Astrocyte (in vitro differentiated cells and primary cell): ENCODE results near the gene TRPM2. TPM values are rescaled to one million over a fixed set of nuclear protein-coding genes. Genes with fewer than 3 reads are reported as not detected.

Experiments used
- DNase-seq: peaks from one replicate; pipeline ENCODE4 v3.0.0-alpha.2; 2010; ENCODE audit warnings: low read depth
- FAIRE-seq: peaks from 2 replicates; lab custom pipeline; 2011; peaks lifted over from hg19 to GRCh38; lab: Jason Lieb, UNC
- H2AFZ ChIP-seq: 2 replicates; pipeline ENCODE4 v1.6.0; 2012; ENCODE audit warnings: low read depth, low read length, inconsistent platforms
- H3K27ac ChIP-seq: 2 replicates; pipeline ENCODE4 v1.5.1; 2011; ENCODE audit warnings: low read depth, low read length, inconsistent platforms
- H3K27me3 ChIP-seq: 2 replicates; pipeline ENCODE4 v1.6.0; 2011; ENCODE audit warnings: low read length, inconsistent platforms; ENCODE audit not compliant: insufficient read depth
- H3K36me3 ChIP-seq: 2 replicates; pipeline ENCODE4 v1.5.1; 2011; ENCODE audit warnings: low read length, inconsistent platforms; ENCODE audit not compliant: insufficient read depth
- H3K4me1 ChIP-seq: 2 replicates; pipeline ENCODE4 v1.5.1; 2011; ENCODE audit warnings: low read length, inconsistent platforms; ENCODE audit not compliant: insufficient read depth
- H3K4me2 ChIP-seq: 2 replicates; pipeline ENCODE4 v1.6.0; 2012; ENCODE audit warnings: low read length, inconsistent platforms
- H3K4me3 ChIP-seq: 2 replicates; pipeline ENCODE4 v1.5.1; 2011; ENCODE audit warnings: low read depth, mild to moderate bottlenecking, low read length, inconsistent platforms; ENCODE audit not compliant: insufficient read depth
- H3K79me2 ChIP-seq: 2 replicates; pipeline ENCODE4 v1.6.0; 2012; ENCODE audit warnings: mild to moderate bottlenecking, low read length, inconsistent platforms; ENCODE audit not compliant: insufficient read depth
- H3K9ac ChIP-seq: 2 replicates; pipeline ENCODE4 v1.6.0; 2012; ENCODE audit warnings: mild to moderate bottlenecking, low read length, inconsistent platforms
- H3K9me3 ChIP-seq: 2 replicates; pipeline ENCODE4 v1.5.1; 2012; ENCODE audit warnings: low read depth, mild to moderate bottlenecking, low read length, inconsistent platforms; ENCODE audit not compliant: insufficient read depth
- H4K20me1 ChIP-seq: 2 replicates; pipeline ENCODE4 v1.6.0; 2012; ENCODE audit warnings: low read length, inconsistent platforms; ENCODE audit not compliant: insufficient read depth
- H3K27ac Mint-ChIP-seq: one replicate; pipeline ENCODE4 v1.8.0; 2021; ENCODE audit warnings: mild to moderate bottlenecking, mixed read lengths; ENCODE audit not compliant: unreplicated experiment
- H3K27me3 Mint-ChIP-seq: one replicate; pipeline ENCODE4 v1.8.0; 2021; ENCODE audit warnings: low read depth, mixed read lengths; ENCODE audit not compliant: unreplicated experiment
- H3K36me3 Mint-ChIP-seq: one replicate; pipeline ENCODE4 v1.8.0; 2021; ENCODE audit warnings: low read depth, mixed read lengths; ENCODE audit not compliant: unreplicated experiment
- H3K4me1 Mint-ChIP-seq: one replicate; pipeline ENCODE4 v1.8.0; 2021; ENCODE audit warnings: low read depth, mixed read lengths; ENCODE audit not compliant: unreplicated experiment
- H3K4me3 Mint-ChIP-seq: one replicate; pipeline ENCODE4 v1.8.0; 2021; ENCODE audit warnings: mild to moderate bottlenecking, moderate library complexity, mixed read lengths; ENCODE audit not compliant: unreplicated experiment
- H3K9me3 Mint-ChIP-seq: one replicate; pipeline ENCODE4 v1.8.0; 2021; ENCODE audit warnings: mild to moderate bottlenecking, mixed read lengths; ENCODE audit not compliant: unreplicated experiment
- EZH2 ChIP-seq: IDR thresholded peaks from 2 replicates; pipeline ENCODE4 v1.6.1; 2012; ENCODE audit warnings: mild to moderate bottlenecking, low read length, inconsistent platforms; ENCODE audit not compliant: insufficient read depth
- total RNA-seq: library from RNA; stranded (reverse); gene quantifications from 2 replicates; pipeline ENCODE4 v1.2.1, GENCODE V29; 2021
- TF ChIP-seq, protein P1 (sequence below): IDR thresholded peaks from 2 replicates; pipeline ENCODE4 v1.5.1; 2011; ENCODE audit warnings: low read depth, mild to moderate bottlenecking, inconsistent platforms, low read length, moderate library complexity; ENCODE audit not compliant: insufficient read depth

Gene TRPM2
- total RNA-seq, 1 donor from 2014 or later: 0.79 TPM

GRCh38 chr21:44458971-44459711 lies 105.7 kb downstream of the TRPM2 start:
- DNase-seq: no peak
- H3K27ac Mint-ChIP-seq: no peak overlapping the region
- no peak overlapping the region for H2AFZ ChIP-seq
- no peaks in the 10 kb centered on the region for H3K36me3 ChIP-seq
- peaks cover 10% of the 10 kb centered on the region for H3K27me3 Mint-ChIP-seq
- H3K9me3 ChIP-seq: no peaks in the 10 kb centered on the region
- no peak overlapping the region for H3K4me3 ChIP-seq
- H3K79me2 ChIP-seq: no peaks in the 10 kb centered on the region
- no peak for FAIRE-seq
- no peaks in the 10 kb centered on the region for H3K4me1 Mint-ChIP-seq
- no peak for TF ChIP-seq EZH2
- TF ChIP-seq, protein P1, sequence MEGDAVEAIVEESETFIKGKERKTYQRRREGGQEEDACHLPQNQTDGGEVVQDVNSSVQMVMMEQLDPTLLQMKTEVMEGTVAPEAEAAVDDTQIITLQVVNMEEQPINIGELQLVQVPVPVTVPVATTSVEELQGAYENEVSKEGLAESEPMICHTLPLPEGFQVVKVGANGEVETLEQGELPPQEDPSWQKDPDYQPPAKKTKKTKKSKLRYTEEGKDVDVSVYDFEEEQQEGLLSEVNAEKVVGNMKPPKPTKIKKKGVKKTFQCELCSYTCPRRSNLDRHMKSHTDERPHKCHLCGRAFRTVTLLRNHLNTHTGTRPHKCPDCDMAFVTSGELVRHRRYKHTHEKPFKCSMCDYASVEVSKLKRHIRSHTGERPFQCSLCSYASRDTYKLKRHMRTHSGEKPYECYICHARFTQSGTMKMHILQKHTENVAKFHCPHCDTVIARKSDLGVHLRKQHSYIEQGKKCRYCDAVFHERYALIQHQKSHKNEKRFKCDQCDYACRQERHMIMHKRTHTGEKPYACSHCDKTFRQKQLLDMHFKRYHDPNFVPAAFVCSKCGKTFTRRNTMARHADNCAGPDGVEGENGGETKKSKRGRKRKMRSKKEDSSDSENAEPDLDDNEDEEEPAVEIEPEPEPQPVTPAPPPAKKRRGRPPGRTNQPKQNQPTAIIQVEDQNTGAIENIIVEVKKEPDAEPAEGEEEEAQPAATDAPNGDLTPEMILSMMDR: no peak
- no peaks in the 10 kb centered on the region for H3K36me3 Mint-ChIP-seq
- no peak overlapping the region for H3K4me3 Mint-ChIP-seq
- H3K4me2 ChIP-seq: no peak overlapping the region
- no peak overlapping the region for H3K27ac ChIP-seq
- H4K20me1 ChIP-seq: no peaks in the 10 kb centered on the region
- H3K9ac ChIP-seq: no peak overlapping the region
- peaks cover 6% of the 10 kb centered on the region for H3K9me3 Mint-ChIP-seq
- H3K27me3 ChIP-seq: no peaks in the 10 kb centered on the region
- no peaks in the 10 kb centered on the region for H3K4me1 ChIP-seq

GRCh38 chr21:44459712-44460440 lies 106.5 kb downstream of the TRPM2 start:
- Histone ChIP-seq H2AFZ (no peak overlapping the region), H3K4me3 (no peak overlapping the region), H3K79me2 (no peaks in the 10 kb centered on the region), H3K27ac (no peak overlapping the region), H3K4me2 (no peak overlapping the region), H3K9ac (no peak overlapping the region), H3K36me3 (no peaks in the 10 kb centered on the region), H3K27me3 (no peaks in the 10 kb centered on the region), H3K4me1 (no peaks in the 10 kb centered on the region), H3K9me3 (no peaks in the 10 kb centered on the region), H4K20me1 (no peaks in the 10 kb centered on the region)
- Mint-ChIP-seq H3K27me3 (peaks cover 10% of the 10 kb centered on the region), H3K36me3 (no peaks in the 10 kb centered on the region), H3K4me1 (no peaks in the 10 kb centered on the region), H3K9me3 (peaks cover 6% of the 10 kb centered on the region), H3K27ac (no peak overlapping the region), H3K4me3 (no peak overlapping the region)
- FAIRE-seq (no peak), DNase-seq (no peak)
- TF ChIP-seq, protein P1: no peak
- no peak for TF ChIP-seq EZH2

DNA sequence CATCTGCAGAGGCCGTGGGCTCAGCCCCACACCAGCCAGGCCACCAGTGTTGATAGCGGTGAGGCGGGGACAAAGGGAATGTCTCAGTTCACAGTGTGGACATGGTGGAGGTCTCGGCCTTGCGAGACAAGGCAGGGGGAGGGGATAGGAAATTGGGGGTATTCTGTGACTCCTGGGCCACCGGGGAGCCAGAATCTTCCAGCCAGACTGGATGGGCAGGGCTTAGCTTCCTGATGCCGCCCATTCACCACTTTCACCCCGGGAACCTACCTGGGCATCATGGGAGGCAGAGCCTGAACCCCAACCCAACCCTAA lies 107.0 kb downstream of the TRPM2 start:
- FAIRE-seq: no peak
- no peak overlapping the region for H2AFZ ChIP-seq
- no peak overlapping the region for H3K4me2 ChIP-seq
- H3K27me3 Mint-ChIP-seq: peaks cover 10% of the 10 kb centered on the region
- no peak overlapping the region for H3K4me3 ChIP-seq
- no peak overlapping the region for H3K4me3 Mint-ChIP-seq
- DNase-seq: no peak
- no peak overlapping the region for H3K27ac Mint-ChIP-seq
- H3K9me3 ChIP-seq: no peaks in the 10 kb centered on the region
- no peaks in the 10 kb centered on the region for H3K4me1 Mint-ChIP-seq
- H3K27me3 ChIP-seq: no peaks in the 10 kb centered on the region
- no peaks in the 10 kb centered on the region for H3K79me2 ChIP-seq
- no peak overlapping the region for H3K9ac ChIP-seq
- peaks cover 6% of the 10 kb centered on the region for H3K9me3 Mint-ChIP-seq
- TF ChIP-seq, protein P1: no peak
- TF ChIP-seq EZH2: no peak
- no peaks in the 10 kb centered on the region for H3K36me3 ChIP-seq
- no peaks in the 10 kb centered on the region for H3K36me3 Mint-ChIP-seq
- H3K27ac ChIP-seq: no peak overlapping the region
- H4K20me1 ChIP-seq: no peaks in the 10 kb centered on the region
- H3K4me1 ChIP-seq: no peaks in the 10 kb centered on the region
